ENCODE data around the gene ADI1.

DNA sequence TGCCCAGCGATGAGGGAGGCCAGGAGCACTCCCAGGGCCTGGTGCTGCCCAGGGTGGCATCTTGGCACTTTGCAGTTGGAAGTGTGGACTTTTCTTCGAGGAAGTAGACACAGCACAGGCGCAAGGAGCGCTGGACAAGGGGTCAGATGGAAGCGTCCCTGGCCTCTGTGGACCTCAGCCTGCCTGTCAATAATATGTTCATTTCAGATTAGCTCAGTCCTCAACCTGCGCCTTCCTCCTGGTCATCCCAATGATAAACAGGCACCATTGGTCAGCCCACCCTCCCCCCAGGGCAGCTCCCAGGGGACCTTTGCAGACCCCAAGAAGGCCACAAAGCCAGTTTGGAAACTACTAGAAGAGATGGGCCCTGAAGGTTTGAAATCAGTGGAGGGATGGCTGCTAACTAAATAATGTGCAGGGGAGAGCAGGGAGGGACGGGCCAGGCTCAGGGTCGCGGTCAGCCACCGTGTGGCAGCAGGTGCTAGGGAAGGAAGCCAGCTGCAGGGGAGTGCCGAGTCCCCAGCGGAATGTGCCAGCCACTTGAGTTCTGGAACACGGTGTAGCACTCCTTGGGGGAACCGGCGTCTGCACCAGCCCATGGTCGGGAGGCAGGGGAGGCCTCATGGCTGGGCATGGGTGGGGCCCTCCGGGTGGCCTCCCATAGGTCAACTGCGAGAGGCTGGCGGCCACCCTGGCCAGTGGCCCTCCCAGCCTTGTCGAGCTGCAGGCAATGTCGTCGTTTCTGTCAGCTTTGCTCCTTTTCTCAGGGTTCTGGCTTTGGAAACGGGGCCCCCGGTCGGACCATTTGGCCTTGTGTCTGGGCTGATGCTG lies 59.9 kb downstream of the ADI1 start:
- TF ChIP-seq, protein P1, sequence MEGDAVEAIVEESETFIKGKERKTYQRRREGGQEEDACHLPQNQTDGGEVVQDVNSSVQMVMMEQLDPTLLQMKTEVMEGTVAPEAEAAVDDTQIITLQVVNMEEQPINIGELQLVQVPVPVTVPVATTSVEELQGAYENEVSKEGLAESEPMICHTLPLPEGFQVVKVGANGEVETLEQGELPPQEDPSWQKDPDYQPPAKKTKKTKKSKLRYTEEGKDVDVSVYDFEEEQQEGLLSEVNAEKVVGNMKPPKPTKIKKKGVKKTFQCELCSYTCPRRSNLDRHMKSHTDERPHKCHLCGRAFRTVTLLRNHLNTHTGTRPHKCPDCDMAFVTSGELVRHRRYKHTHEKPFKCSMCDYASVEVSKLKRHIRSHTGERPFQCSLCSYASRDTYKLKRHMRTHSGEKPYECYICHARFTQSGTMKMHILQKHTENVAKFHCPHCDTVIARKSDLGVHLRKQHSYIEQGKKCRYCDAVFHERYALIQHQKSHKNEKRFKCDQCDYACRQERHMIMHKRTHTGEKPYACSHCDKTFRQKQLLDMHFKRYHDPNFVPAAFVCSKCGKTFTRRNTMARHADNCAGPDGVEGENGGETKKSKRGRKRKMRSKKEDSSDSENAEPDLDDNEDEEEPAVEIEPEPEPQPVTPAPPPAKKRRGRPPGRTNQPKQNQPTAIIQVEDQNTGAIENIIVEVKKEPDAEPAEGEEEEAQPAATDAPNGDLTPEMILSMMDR (IDR thresholded peaks at IDR 0.05; ENCODE audit: poor library complexity): no peak
- no peak for TF ChIP-seq EZH2 (IDR thresholded peaks at IDR 0.05; ENCODE audit: borderline replicate concordance)
